OCI-LY7 (cell line): Measurements from ENCODE around the gene HS3ST3A1. TPM values are rescaled to one million over a fixed set of nuclear protein-coding genes. Genes with fewer than 3 reads are reported as not detected.

Experiments used
- BruUV-seq: library from RNA; stranded (reverse); fragments of 400-500 nt; replicated peaks from 2 replicates; lab custom pipeline; 2021; lab: Mats Ljungman, UMichigan
- CTCF ChIA-PET: fragments of 300-600 bp; sonication (Branson Sonifier 250); formaldehyde crosslinking; loops from one replicate; lab custom pipeline; 2022; ENCODE audit warnings: antibody characterized with exemption; ENCODE audit not compliant: unreplicated experiment; lab: Charles Lee
- POLR2A ChIA-PET: fragments of 300-600 bp; sonication (Branson Sonifier 250); formaldehyde crosslinking; loops from one replicate; lab custom pipeline; 2022; ENCODE audit warnings: antibody characterized with exemption; lab: Charles Lee
- DNase-seq: peaks from one replicate; pipeline ENCODE4 v3.0.0-alpha.2; 2015; ENCODE audit warnings: low spot score
- H2AFZ ChIP-seq: fragments of 200-600 bp; sonication (generic), shearing (Covaris generic); 2 replicates; pipeline ENCODE4 v1.6.1; 2014; ENCODE audit warnings: mild to moderate bottlenecking, antibody characterized with exemption, low read length, moderate library complexity
- H3K27ac ChIP-seq: fragments of 200-600 bp; sonication (generic); 2 replicates; pipeline ENCODE4 v1.5.1; 2014; ENCODE audit warnings: mixed run types, low read depth, mild to moderate bottlenecking, moderate library complexity, low read length, inconsistent platforms; ENCODE audit not compliant: poor library complexity, severe bottlenecking
- H3K36me3 ChIP-seq: fragments of 200-600 bp; sonication (generic); 2 replicates; pipeline ENCODE4 v1.6.1; 2014; ENCODE audit warnings: mild to moderate bottlenecking, antibody characterized with exemption, low read length, moderate library complexity, mixed read lengths; ENCODE audit not compliant: insufficient read depth
- H3K4me1 ChIP-seq: fragments of 200-600 bp; sonication (generic); 2 replicates; pipeline ENCODE4 v1.5.1; 2014; ENCODE audit warnings: mild to moderate bottlenecking, low read length; ENCODE audit not compliant: insufficient read depth, poor library complexity, severe bottlenecking
- H3K4me2 ChIP-seq: fragments of 200-600 bp; sonication (generic); 2 replicates; pipeline ENCODE4 v1.6.1; 2014; ENCODE audit warnings: mild to moderate bottlenecking, low read length
- H3K4me3 ChIP-seq: fragments of 200-600 bp; sonication (generic); 2 replicates; pipeline ENCODE4 v1.5.1; 2014; ENCODE audit warnings: mild to moderate bottlenecking, low read depth, low read length; ENCODE audit not compliant: poor library complexity, severe bottlenecking
- H3K79me2 ChIP-seq: fragments of 200-600 bp; sonication (generic); 2 replicates; pipeline ENCODE4 v1.6.1; 2016; ENCODE audit warnings: low read depth, mild to moderate bottlenecking, low read length, moderate library complexity, mixed read lengths; ENCODE audit not compliant: insufficient read depth
- H3K9me2 ChIP-seq: fragments of 200-600 bp; sonication (generic); 2 replicates; pipeline ENCODE4 v1.6.1; 2016; ENCODE audit warnings: mild to moderate bottlenecking, low read length, mixed read lengths; ENCODE audit not compliant: insufficient read depth
- H3K9me3 ChIP-seq: fragments of 200-600 bp; sonication (generic); 2 replicates; pipeline ENCODE4 v1.6.1; 2014; ENCODE audit warnings: mild to moderate bottlenecking, mixed run types, low read length, mixed read lengths
- H4K20me1 ChIP-seq: fragments of 200-600 bp; sonication (generic); 2 replicates; pipeline ENCODE4 v1.6.1; 2014; ENCODE audit warnings: mild to moderate bottlenecking, antibody characterized with exemption, low read length, moderate library complexity, mixed read lengths; ENCODE audit not compliant: insufficient read depth
- EZH2phosphoT487 ChIP-seq: fragments of 200-600 bp; sonication (generic); IDR thresholded peaks from 2 replicates; pipeline ENCODE4 v1.6.1; 2018; ENCODE audit warnings: low read depth, borderline replicate concordance, mild to moderate bottlenecking, mixed run types, antibody characterized with exemption, low read length, moderate library complexity, mixed read lengths
- intact Hi-C: fragments of 100-400 bp; cut with micrococcal nuclease; formaldehyde crosslinking; loops from one replicate; pipeline ENCODE4 v1.10.0; 2022; ENCODE audit not compliant: unreplicated experiment
- total RNA-seq, 2 experiments: library from RNA; depleted of rRNA in 1 of 2; stranded (reverse); fragments of >200 nt in 1 of 2; shearing (Covaris generic) in 1 of 2; gene quantifications; 2 replicates each; pipeline ENCODE4 v1.2.3, GENCODE V29; 2014 to 2022
- TF ChIP-seq, protein P1 (sequence below): fragments of 200-600 bp; sonication (generic); conservative IDR thresholded peaks from 2 replicates; pipeline ENCODE4 v1.5.1; 2014; ENCODE audit warnings: mild to moderate bottlenecking, antibody characterized with exemption, low read length, moderate library complexity, mixed read lengths

Gene HS3ST3A1
- total RNA-seq, 2 experiments from 2014 or later, result 0.72 TPM; not detected in 1

DNA sequence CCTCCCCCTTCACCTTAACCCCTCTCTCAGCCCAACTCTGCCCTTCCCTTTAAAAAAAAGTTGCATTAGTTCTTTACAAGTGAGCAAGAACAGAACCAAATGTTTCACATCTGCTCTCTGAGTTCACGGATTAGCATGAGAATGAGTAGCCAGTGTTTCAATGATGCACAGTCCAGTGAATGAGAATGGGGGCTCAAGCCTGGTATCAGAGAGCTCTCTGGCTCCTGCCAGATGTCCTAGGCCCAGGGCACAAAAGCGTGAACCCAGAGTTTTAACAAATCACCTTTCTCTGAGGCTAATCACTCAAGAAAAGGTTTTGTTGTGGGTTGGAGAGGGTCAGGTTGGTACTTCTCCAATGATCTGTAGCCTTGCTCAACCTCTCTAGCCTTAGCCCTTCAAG lies 41.5 kb upstream of the HS3ST3A1 start:
- TF ChIP-seq, protein P1, sequence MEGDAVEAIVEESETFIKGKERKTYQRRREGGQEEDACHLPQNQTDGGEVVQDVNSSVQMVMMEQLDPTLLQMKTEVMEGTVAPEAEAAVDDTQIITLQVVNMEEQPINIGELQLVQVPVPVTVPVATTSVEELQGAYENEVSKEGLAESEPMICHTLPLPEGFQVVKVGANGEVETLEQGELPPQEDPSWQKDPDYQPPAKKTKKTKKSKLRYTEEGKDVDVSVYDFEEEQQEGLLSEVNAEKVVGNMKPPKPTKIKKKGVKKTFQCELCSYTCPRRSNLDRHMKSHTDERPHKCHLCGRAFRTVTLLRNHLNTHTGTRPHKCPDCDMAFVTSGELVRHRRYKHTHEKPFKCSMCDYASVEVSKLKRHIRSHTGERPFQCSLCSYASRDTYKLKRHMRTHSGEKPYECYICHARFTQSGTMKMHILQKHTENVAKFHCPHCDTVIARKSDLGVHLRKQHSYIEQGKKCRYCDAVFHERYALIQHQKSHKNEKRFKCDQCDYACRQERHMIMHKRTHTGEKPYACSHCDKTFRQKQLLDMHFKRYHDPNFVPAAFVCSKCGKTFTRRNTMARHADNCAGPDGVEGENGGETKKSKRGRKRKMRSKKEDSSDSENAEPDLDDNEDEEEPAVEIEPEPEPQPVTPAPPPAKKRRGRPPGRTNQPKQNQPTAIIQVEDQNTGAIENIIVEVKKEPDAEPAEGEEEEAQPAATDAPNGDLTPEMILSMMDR, result no peak
- no peak for TF ChIP-seq EZH2phosphoT487
- DNase-seq, result no peak
- Histone ChIP-seq H3K4me1 (no peaks in the 10 kb centered on the region), H3K79me2 (no peaks in the 10 kb centered on the region), H3K4me2 (no peak overlapping the region), H3K27ac (no peak overlapping the region), H3K4me3 (no peak overlapping the region), H4K20me1 (no peaks in the 10 kb centered on the region), H3K36me3 (no peaks in the 10 kb centered on the region), H3K9me2 (no peaks in the 10 kb centered on the region), H2AFZ (no peak overlapping the region), H3K9me3 (no peaks in the 10 kb centered on the region)
- no TSS peak for BruUV-seq
- intact Hi-C loops, result no loop called here
- CTCF ChIA-PET, result no interaction called here
- POLR2A ChIA-PET, result no interaction called here

DNA sequence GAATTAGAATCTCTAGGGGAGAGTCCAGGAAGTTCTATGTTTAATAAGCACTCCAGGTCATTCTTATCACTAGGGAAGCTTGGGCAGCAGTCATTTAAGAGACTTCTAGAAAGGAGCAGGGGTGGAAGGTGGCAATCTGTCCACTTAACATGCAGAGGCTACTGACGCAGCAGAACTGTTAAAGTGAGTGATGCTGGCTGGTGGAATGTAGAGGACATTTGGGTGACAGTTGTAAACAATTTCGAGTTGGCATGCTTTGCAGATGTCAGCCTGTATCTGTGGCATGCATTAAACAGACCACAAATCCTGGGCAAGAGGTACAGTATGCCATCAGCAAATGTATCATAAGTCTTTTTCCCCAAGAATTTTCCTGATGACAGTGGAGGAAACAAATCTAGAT lies 40.5 kb upstream of the HS3ST3A1 start:
- no peak for DNase-seq
- no peak overlapping the region for H3K27ac ChIP-seq
- no peak overlapping the region for H3K4me2 ChIP-seq
- ChIA-PET POLR2A (no interaction called here), CTCF (no interaction called here)
- no peaks in the 10 kb centered on the region for H3K79me2 ChIP-seq
- H3K4me1 ChIP-seq, result no peaks in the 10 kb centered on the region
- BruUV-seq, result no TSS peak
- intact Hi-C loops, result no loop called here
- no peak overlapping the region for H2AFZ ChIP-seq
- H3K36me3 ChIP-seq, result no peaks in the 10 kb centered on the region
- no peaks in the 10 kb centered on the region for H4K20me1 ChIP-seq
- H3K9me3 ChIP-seq, result no peaks in the 10 kb centered on the region
- H3K9me2 ChIP-seq, result no peaks in the 10 kb centered on the region
- TF ChIP-seq, protein P1, result no peak
- TF ChIP-seq EZH2phosphoT487, result no peak
- no peak overlapping the region for H3K4me3 ChIP-seq

DNA sequence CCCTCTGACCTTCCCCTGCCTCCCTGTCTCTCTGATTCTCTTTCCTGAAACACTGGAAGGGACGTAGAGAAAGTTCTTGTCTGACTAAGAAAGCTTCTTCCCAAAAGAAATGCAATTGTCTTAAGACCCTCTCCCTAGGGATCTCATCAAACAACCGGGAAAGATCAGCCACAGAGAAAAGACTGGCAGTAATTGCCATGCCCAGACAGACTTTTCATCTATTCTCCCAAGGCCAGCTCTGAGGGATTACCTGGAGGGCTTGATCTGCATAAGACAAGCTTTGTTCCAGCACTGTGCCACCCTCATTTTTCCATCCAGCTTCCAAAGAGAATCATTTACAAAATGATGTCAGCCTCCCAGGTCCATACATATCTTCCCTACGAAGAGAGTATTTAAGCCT lies 38.8 kb upstream of the HS3ST3A1 start:
- Histone ChIP-seq H3K4me3 (no peak overlapping the region), H3K27ac (no peak overlapping the region), H2AFZ (no peak overlapping the region), H3K9me2 (no peaks in the 10 kb centered on the region), H3K79me2 (no peaks in the 10 kb centered on the region), H3K4me2 (no peak overlapping the region), H3K9me3 (no peaks in the 10 kb centered on the region), H3K36me3 (no peaks in the 10 kb centered on the region), H3K4me1 (no peaks in the 10 kb centered on the region), H4K20me1 (no peaks in the 10 kb centered on the region)
- no peak for TF ChIP-seq EZH2phosphoT487
- TF ChIP-seq, protein P1, result no peak
- no peak for DNase-seq
- BruUV-seq, result no TSS peak
- POLR2A ChIA-PET, result no interaction called here
- intact Hi-C loops, result no loop called here
- CTCF ChIA-PET, result no interaction called here
